AG10803 (cell line): ENCODE results near the gene MAP3K4.

Source experiments
- DNase-seq: peaks from one replicate; pipeline ENCODE4 v3.0.0; 2010; ENCODE audit warnings: low read depth
- H3K4me3 ChIP-seq: 2 replicates; pipeline ENCODE4 v1.5.1; 2011; ENCODE audit warnings: mild to moderate bottlenecking, low read length, control low read depth
- CTCF ChIP-seq: conservative IDR thresholded peaks from 2 replicates; pipeline ENCODE4 v1.5.1; 2011; ENCODE audit warnings: mild to moderate bottlenecking, low read length, control low read depth, inconsistent platforms

The MAP3K4 gene

GRCh38 chr6:161054876-161055275 is 63.3 kb downstream of the MAP3K4 start:
- H3K4me3 ChIP-seq: no peak overlapping the region
- no peak for TF ChIP-seq CTCF
- no peak for DNase-seq

GRCh38 chr6:161056451-161056850 is 64.9 kb downstream of the MAP3K4 start:
- no peak for TF ChIP-seq CTCF
- DNase-seq: no peak
- H3K4me3 ChIP-seq: no peak overlapping the region

- TF ChIP-seq CTCF: no peak
- no peak for DNase-seq
- H3K4me3 ChIP-seq: no peak overlapping the region
Observed at GRCh38 chr6:161057103-161058091, 65.8 kb downstream of the MAP3K4 start.

- no peak for TF ChIP-seq CTCF
- no peak for DNase-seq
- H3K4me3 ChIP-seq: no peak overlapping the region
Observed at GRCh38 chr6:161058741-161059140, 67.2 kb downstream of the MAP3K4 start.

- no peak for DNase-seq
- TF ChIP-seq CTCF: no peak
- H3K4me3 ChIP-seq: no peak overlapping the region
Observed at GRCh38 chr6:161061576-161061975, 70.0 kb downstream of the MAP3K4 start.

- DNase-seq: no peak
- H3K4me3 ChIP-seq: no peak overlapping the region
- TF ChIP-seq CTCF: no peak
Observed at GRCh38 chr6:161064915-161065314, 73.3 kb downstream of the MAP3K4 start.

GRCh38 chr6:161066511-161066910 is 74.9 kb downstream of the MAP3K4 start:
- H3K4me3 ChIP-seq: no peak overlapping the region
- no peak for TF ChIP-seq CTCF
- peak; percentile 47 for DNase-seq
